Measurements from ENCODE around the gene RHOA.
"Not testable (repeated sequence)": the region's sequence is repeated elsewhere in the genome, so short reads cannot be mapped to it uniquely, and the experiment has no call there.

Gene RHOA

GRCh38 chr3:49411535-49411967 lies 225 bp downstream of the RHOA start:
- peak; percentile 64 for DNase-seq (ENCODE audit: low spot score)

GRCh38 chr3:49410846-49411534 lies 786 bp downstream of the RHOA start:
- no peak for DNase-seq (ENCODE audit: low spot score)

GRCh38 chr3:49410066-49410845 lies 1.5 kb downstream of the RHOA start:
- no peak for DNase-seq (ENCODE audit: low spot score)

- DNase-seq (ENCODE audit: low spot score) = no peak
Measured at GRCh38 chr3:49406571-49407565, 4.9 kb downstream of the RHOA start.

- not testable (repeated sequence) for DNase-seq (ENCODE audit: low spot score)
Measured at GRCh38 chr3:49405570-49405969, 6.2 kb downstream of the RHOA start.

- no peak for DNase-seq (ENCODE audit: low spot score)
Measured at GRCh38 chr3:49403891-49404290, 7.9 kb downstream of the RHOA start.

GRCh38 chr3:49401766-49402165 lies 10.0 kb downstream of the RHOA start:
- DNase-seq (ENCODE audit: low spot score) = no peak

- no peak for DNase-seq (ENCODE audit: low spot score)
Measured at GRCh38 chr3:49399461-49399860, 12.3 kb downstream of the RHOA start.

GRCh38 chr3:49397470-49397869 lies 14.3 kb downstream of the RHOA start:
- DNase-seq (ENCODE audit: low spot score) = no peak

- DNase-seq (ENCODE audit: low spot score) = not testable (repeated sequence)
Measured at GRCh38 chr3:49391310-49391709, 20.5 kb downstream of the RHOA start.

GRCh38 chr3:49389297-49389696 lies 22.5 kb downstream of the RHOA start:
- no peak for DNase-seq (ENCODE audit: low spot score)

GRCh38 chr3:49388289-49388820 lies 23.4 kb downstream of the RHOA start:
- DNase-seq (ENCODE audit: low spot score) = no peak

GRCh38 chr3:49387721-49388120 lies 24.1 kb downstream of the RHOA start:
- DNase-seq (ENCODE audit: low spot score) = no peak

GRCh38 chr3:49386056-49386756 lies 25.6 kb downstream of the RHOA start:
- no peak for DNase-seq (ENCODE audit: low spot score)

GRCh38 chr3:49385617-49386016 lies 26.2 kb downstream of the RHOA start:
- DNase-seq (ENCODE audit: low spot score) = no peak

GRCh38 chr3:49383387-49383786 lies 28.4 kb downstream of the RHOA start:
- DNase-seq (ENCODE audit: low spot score) = no peak

GRCh38 chr3:49378249-49378895 lies 33.4 kb downstream of the RHOA start:
- DNase-seq (ENCODE audit: low spot score) = no peak

- no peak for DNase-seq (ENCODE audit: low spot score)
Measured at GRCh38 chr3:49377483-49377882, 34.3 kb downstream of the RHOA start.

- no peak for DNase-seq (ENCODE audit: low spot score)
Measured at GRCh38 chr3:49371946-49372345, 39.8 kb downstream of the RHOA start.

GRCh38 chr3:49370585-49371290 lies 41.0 kb downstream of the RHOA start:
- no peak for DNase-seq (ENCODE audit: low spot score)

All from germinal center (tissue), 1 donor.